Measurements from ENCODE around the gene MAP1LC3B2.
A peak's percentile ranks its signal among the peaks of the same experiment; 100 is the strongest.

Gene MAP1LC3B2

GRCh38 chr12:116547955-116548501, 11.2 kb upstream of the MAP1LC3B2 start:
- Histone ChIP-seq H3K4me1 (ENCODE audit: insufficient read depth, low read length, severe bottlenecking) (peaks cover 19% of the 10 kb centered on the region), H3F3A (ENCODE audit: insufficient read depth, low read length) (no peaks in the 10 kb centered on the region), H3K9me3 (ENCODE audit: low read length) (no peaks in the 10 kb centered on the region), H3K4me2 (ENCODE audit: low read length) (peak overlapping the region; percentile 43), H3K79me2 (ENCODE audit: insufficient read depth, low read length) (no peaks in the 10 kb centered on the region), H3K27ac (ENCODE audit: low read depth, low read length, poor library complexity, severe bottlenecking) (no peak overlapping the region), H3K27me3 (ENCODE audit: insufficient read depth, low read length) (no peaks in the 10 kb centered on the region), H3K9me2 (ENCODE audit: low read depth, low read length) (no peaks in the 10 kb centered on the region), H4K20me1 (ENCODE audit: insufficient read depth, low read length) (no peaks in the 10 kb centered on the region), H3K9ac (ENCODE audit: low read length) (no peak overlapping the region), H3K4me3 (ENCODE audit: low read depth, low read length, poor library complexity, severe bottlenecking) (no peak overlapping the region), H3K36me3 (ENCODE audit: insufficient read depth, low read length) (no peaks in the 10 kb centered on the region), H2AFZ (ENCODE audit: low read length) (no peak overlapping the region)
- no peak for TF ChIP-seq CTCF (IDR thresholded peaks at IDR 0.05; ENCODE audit: low read length)
- TF ChIP-seq EZH2 (IDR thresholded peaks at IDR 0.05; ENCODE audit: borderline replicate concordance, low read length): no peak

GRCh38 chr12:116549993-116550392, 9.2 kb upstream of the MAP1LC3B2 start:
- no peaks in the 10 kb centered on the region for H3K27me3 ChIP-seq (ENCODE audit: insufficient read depth, low read length)
- no peak overlapping the region for H2AFZ ChIP-seq (ENCODE audit: low read length)
- H3K36me3 ChIP-seq (ENCODE audit: insufficient read depth, low read length): no peaks in the 10 kb centered on the region
- H3K27ac ChIP-seq (ENCODE audit: low read depth, low read length, poor library complexity, severe bottlenecking): no peak overlapping the region
- H3F3A ChIP-seq (ENCODE audit: insufficient read depth, low read length): no peaks in the 10 kb centered on the region
- no peaks in the 10 kb centered on the region for H4K20me1 ChIP-seq (ENCODE audit: insufficient read depth, low read length)
- H3K4me3 ChIP-seq (ENCODE audit: low read depth, low read length, poor library complexity, severe bottlenecking): no peak overlapping the region
- TF ChIP-seq CTCF (IDR thresholded peaks at IDR 0.05; ENCODE audit: low read length) (no peak), EZH2 (IDR thresholded peaks at IDR 0.05; ENCODE audit: borderline replicate concordance, low read length) (no peak)
- no peaks in the 10 kb centered on the region for H3K9me3 ChIP-seq (ENCODE audit: low read length)
- no peaks in the 10 kb centered on the region for H3K79me2 ChIP-seq (ENCODE audit: insufficient read depth, low read length)
- no peaks in the 10 kb centered on the region for H3K9me2 ChIP-seq (ENCODE audit: low read depth, low read length)
- H3K4me1 ChIP-seq (ENCODE audit: insufficient read depth, low read length, severe bottlenecking): peaks cover 21% of the 10 kb centered on the region
- H3K4me2 ChIP-seq (ENCODE audit: low read length): no peak overlapping the region
- no peak overlapping the region for H3K9ac ChIP-seq (ENCODE audit: low read length)

GRCh38 chr12:116551151-116551550, 8.0 kb upstream of the MAP1LC3B2 start:
- H3K27me3 ChIP-seq (ENCODE audit: insufficient read depth, low read length): no peaks in the 10 kb centered on the region
- H3K9ac ChIP-seq (ENCODE audit: low read length): no peak overlapping the region
- no peak overlapping the region for H3K4me3 ChIP-seq (ENCODE audit: low read depth, low read length, poor library complexity, severe bottlenecking)
- no peaks in the 10 kb centered on the region for H3K9me3 ChIP-seq (ENCODE audit: low read length)
- no peak overlapping the region for H3K4me2 ChIP-seq (ENCODE audit: low read length)
- H3K27ac ChIP-seq (ENCODE audit: low read depth, low read length, poor library complexity, severe bottlenecking): no peak overlapping the region
- no peaks in the 10 kb centered on the region for H4K20me1 ChIP-seq (ENCODE audit: insufficient read depth, low read length)
- no peak overlapping the region for H2AFZ ChIP-seq (ENCODE audit: low read length)
- peaks cover 21% of the 10 kb centered on the region for H3K4me1 ChIP-seq (ENCODE audit: insufficient read depth, low read length, severe bottlenecking)
- TF ChIP-seq CTCF (IDR thresholded peaks at IDR 0.05; ENCODE audit: low read length) (no peak), EZH2 (IDR thresholded peaks at IDR 0.05; ENCODE audit: borderline replicate concordance, low read length) (no peak)
- no peaks in the 10 kb centered on the region for H3K36me3 ChIP-seq (ENCODE audit: insufficient read depth, low read length)
- H3F3A ChIP-seq (ENCODE audit: insufficient read depth, low read length): no peaks in the 10 kb centered on the region
- no peaks in the 10 kb centered on the region for H3K9me2 ChIP-seq (ENCODE audit: low read depth, low read length)
- no peaks in the 10 kb centered on the region for H3K79me2 ChIP-seq (ENCODE audit: insufficient read depth, low read length)

Measured in OCI-LY1 (cell line).